H1 (cell line): ENCODE data around the gene SNAP29.

ENCODE experiments used
- EP300 ChIP-seq, 2 experiments: IDR thresholded peaks; 1 replicate in 1 of 2; 2 replicates in 1 of 2; pipeline ENCODE4 v1.6.1; 2011 to 2012; ENCODE audit warnings: low read depth in 2 of 2, low read length in 2 of 2, mild to moderate bottlenecking in 2 of 2, borderline replicate concordance in 1 of 2, inconsistent platforms in 1 of 2, moderate library complexity in 1 of 2
- JUND ChIP-seq: IDR thresholded peaks from 2 replicates; pipeline ENCODE4 v1.6.1; 2011; ENCODE audit warnings: mild to moderate bottlenecking, improper control_type of control experiment, low read length
- POLR2AphosphoS5 ChIP-seq: IDR thresholded peaks from 2 replicates; pipeline ENCODE4 v1.6.1; 2011; ENCODE audit warnings: low read depth, low read length
- TAF1 ChIP-seq: IDR thresholded peaks from 2 replicates; pipeline ENCODE4 v1.6.1; 2011; ENCODE audit warnings: mild to moderate bottlenecking, low read depth, low read length
- TCF12 ChIP-seq: IDR thresholded peaks from 2 replicates; pipeline ENCODE4 v1.6.1; 2011; ENCODE audit warnings: low read depth, mild to moderate bottlenecking, low read length

DNA sequence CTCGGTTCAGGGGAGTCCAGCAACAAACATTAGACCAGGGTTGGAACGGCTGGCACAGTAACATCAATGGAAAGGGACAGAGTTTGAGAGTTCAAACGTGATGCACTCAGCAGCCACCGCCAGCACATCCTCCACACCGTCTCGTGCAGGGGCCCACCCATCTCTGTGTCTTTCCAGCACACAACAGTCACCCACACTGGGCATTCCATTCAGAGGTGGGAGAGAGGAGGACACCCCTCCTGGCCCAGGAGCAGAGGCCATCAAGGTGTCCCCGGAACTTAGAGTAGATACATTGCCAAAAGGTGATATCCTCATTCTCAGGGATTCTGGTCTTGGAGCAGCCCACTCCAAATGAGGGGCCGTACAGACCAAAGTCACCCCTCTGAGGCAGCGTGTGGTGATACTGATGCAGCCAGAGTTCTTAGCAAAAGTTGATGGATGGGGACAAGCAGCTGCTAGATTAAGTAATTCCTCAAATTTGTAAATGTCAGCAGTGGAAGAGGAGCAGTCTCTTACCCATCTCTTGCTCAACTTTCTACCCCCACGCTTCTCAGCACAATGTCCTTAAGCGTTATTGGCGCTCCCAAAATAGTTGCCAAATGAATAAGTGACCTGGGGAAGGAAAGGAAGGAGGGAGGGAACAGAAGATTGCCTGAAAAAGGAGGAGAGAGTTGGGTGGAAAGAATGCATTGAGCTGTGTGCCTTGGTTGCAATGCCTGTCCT lies 5.5 kb downstream of the SNAP29 start:
- TF ChIP-seq EP300 (IDR thresholded peaks at IDR 0.05; ENCODE audit: borderline replicate concordance in 1 of 2, low read depth in 2 of 2, low read length in 2 of 2): no peak
- TF ChIP-seq TAF1: no peak
- TF ChIP-seq JUND: no peak
- no peak for TF ChIP-seq TCF12
- no peak for TF ChIP-seq POLR2AphosphoS5
